Stimulated activated CD4-positive, alpha-beta T cell treated with anti-CD3 and anti-CD28 coated beads, Interleukin-15, amount 100 ng/mL, for 24 hours (primary cell): ENCODE data around the gene GNG10.
A peak's percentile ranks its signal among the peaks of the same experiment; 100 is the strongest.
"Not testable (repeated sequence)": the region's sequence is repeated elsewhere in the genome, so short reads cannot be mapped to it uniquely, and the experiment has no call there.

Experiments used
- DNase-seq: peaks from one replicate; pipeline ENCODE4 v3.0.0-alpha.2; 2020

The GNG10 gene

GRCh38 chr9:111657051-111657450 lies 4.4 kb upstream of the GNG10 start:
- no peak for DNase-seq

- DNase-seq = no peak
Observed at GRCh38 chr9:111658943-111659342, 2.5 kb upstream of the GNG10 start.

- DNase-seq = no peak
Observed at GRCh38 chr9:111659691-111660090, 1.7 kb upstream of the GNG10 start.

GRCh38 chr9:111661802-111662521 lies 557 bp downstream of the GNG10 start:
- peak; percentile 50 for DNase-seq

- DNase-seq = peak; percentile 32
Observed at GRCh38 chr9:111662576-111663300, 1.3 kb downstream of the GNG10 start.

- DNase-seq = no peak
Observed at GRCh38 chr9:111663301-111663823, 2.0 kb downstream of the GNG10 start.

- no peak for DNase-seq
Observed at GRCh38 chr9:111668026-111668573, 6.7 kb downstream of the GNG10 start.

- DNase-seq = not testable (repeated sequence)
Observed at GRCh38 chr9:111668601-111669000, 7.2 kb downstream of the GNG10 start.

GRCh38 chr9:111674319-111674718 lies 12.9 kb downstream of the GNG10 start:
- DNase-seq = no peak

GRCh38 chr9:111676116-111676515 lies 14.7 kb downstream of the GNG10 start:
- DNase-seq = no peak

GRCh38 chr9:111678293-111678692 lies 16.9 kb downstream of the GNG10 start:
- no peak for DNase-seq

- DNase-seq = no peak
Observed at GRCh38 chr9:111679199-111679598, 17.8 kb downstream of the GNG10 start.

GRCh38 chr9:111683392-111683791 lies 22.0 kb downstream of the GNG10 start:
- DNase-seq = no peak

- DNase-seq = no peak
Observed at GRCh38 chr9:111691672-111692329, 30.4 kb downstream of the GNG10 start.

GRCh38 chr9:111696796-111697195 lies 35.4 kb downstream of the GNG10 start:
- DNase-seq = no peak

GRCh38 chr9:111700776-111701175 lies 39.4 kb downstream of the GNG10 start:
- no peak for DNase-seq

GRCh38 chr9:111704503-111704902 lies 43.1 kb downstream of the GNG10 start:
- DNase-seq = no peak

- no peak for DNase-seq
Observed at GRCh38 chr9:111711548-111711947, 50.1 kb downstream of the GNG10 start.

- DNase-seq = no peak
Observed at GRCh38 chr9:111712369-111712768, 51.0 kb downstream of the GNG10 start.

- no peak for DNase-seq
Observed at GRCh38 chr9:111715471-111715870, 54.1 kb downstream of the GNG10 start.

GRCh38 chr9:111719541-111719940 lies 58.1 kb downstream of the GNG10 start:
- no peak for DNase-seq
